IPS-18c (cell line): ENCODE measurements around the gene B3GAT1.
A peak's percentile ranks its signal among the peaks of the same experiment; 100 is the strongest.
"Not testable (repeated sequence)": the region's sequence is repeated elsewhere in the genome, so short reads cannot be mapped to it uniquely, and the experiment has no call there.

Experiments
- H3K4me3 ChIP-seq: 2 replicates; pipeline ENCODE4 v1.7.0; 2013; ENCODE audit warnings: low read depth, mild to moderate bottlenecking, low read length, moderate library complexity; ENCODE audit not compliant: insufficient read depth
- H3K9me3 ChIP-seq: one replicate; pipeline ENCODE4 v1.6.1; 2013; ENCODE audit warnings: mild to moderate bottlenecking, low read length, moderate library complexity; ENCODE audit not compliant: control insufficient read depth, insufficient read depth

B3GAT1 gene

GRCh38 chr11:134412203-134413042 is at the start of gene B3GAT1:
B3GAT1 (minus strand) TSS chr11:134412242; CDS start chr11:134387659, 24,583 bp downstream.
- Histone ChIP-seq H3K9me3 (peaks cover 3% of the 10 kb centered on the region), H3K4me3 (peak within 1 kb of the TSS; percentile 78)

- Histone ChIP-seq H3K9me3 (peaks cover 6% of the 10 kb centered on the region), H3K4me3 (no peak overlapping the region)
These were observed 49.6 kb upstream of the B3GAT1 start for GRCh38 chr11:134461621-134462020.

- no peak overlapping the region for H3K4me3 ChIP-seq
- H3K9me3 ChIP-seq, result peaks cover 6% of the 10 kb centered on the region
These were observed 48.8 kb upstream of the B3GAT1 start for GRCh38 chr11:134460881-134461280.

- no peak overlapping the region for H3K4me3 ChIP-seq
These were observed 48.1 kb upstream of the B3GAT1 start for GRCh38 chr11:134460062-134460561.

GRCh38 chr11:134459246-134460061 is 47.4 kb upstream of the B3GAT1 start:
- peaks cover 6% of the 10 kb centered on the region for H3K9me3 ChIP-seq
- H3K4me3 ChIP-seq, result no peak overlapping the region

More at GRCh38 chr11:134460062-134460561, 48.1 kb upstream of the B3GAT1 start:
- H3K9me3 ChIP-seq, result peaks cover 6% of the 10 kb centered on the region

- H3K4me3 ChIP-seq, H3K9me3 ChIP-seq: not testable (repeated sequence)
These were observed 45.5 kb upstream of the B3GAT1 start for GRCh38 chr11:134457411-134458007.

- peaks cover 6% of the 10 kb centered on the region for H3K9me3 ChIP-seq
- no peak overlapping the region for H3K4me3 ChIP-seq
These were observed 43.5 kb upstream of the B3GAT1 start for GRCh38 chr11:134455516-134455915.

- H3K4me3 ChIP-seq, result no peak overlapping the region
- H3K9me3 ChIP-seq, result peaks cover 6% of the 10 kb centered on the region
These were observed 42.2 kb upstream of the B3GAT1 start for GRCh38 chr11:134454146-134454690.

GRCh38 chr11:134453441-134453840 is 41.4 kb upstream of the B3GAT1 start:
- peaks cover 6% of the 10 kb centered on the region for H3K9me3 ChIP-seq
- no peak overlapping the region for H3K4me3 ChIP-seq

- Histone ChIP-seq H3K4me3 (no peak overlapping the region), H3K9me3 (peaks cover 4% of the 10 kb centered on the region)
These were observed 40.8 kb upstream of the B3GAT1 start for GRCh38 chr11:134452838-134453155.

- no peak overlapping the region for H3K4me3 ChIP-seq
- H3K9me3 ChIP-seq, result peaks cover 2% of the 10 kb centered on the region
These were observed 40.2 kb upstream of the B3GAT1 start for GRCh38 chr11:134452026-134452837.

- no peak overlapping the region; the same call in 1 of the 2 replicates for H3K4me3 ChIP-seq
- H3K9me3 ChIP-seq, result no peaks in the 10 kb centered on the region
These were observed 38.1 kb upstream of the B3GAT1 start for GRCh38 chr11:134450186-134450585.

- Histone ChIP-seq H3K9me3 (no peaks in the 10 kb centered on the region), H3K4me3 (no peak overlapping the region; the same call in 1 of the 2 replicates)
These were observed 37.7 kb upstream of the B3GAT1 start for GRCh38 chr11:134449713-134450112.

GRCh38 chr11:134449051-134449450 is 37.0 kb upstream of the B3GAT1 start:
- H3K4me3 ChIP-seq, result no peak overlapping the region
- no peaks in the 10 kb centered on the region for H3K9me3 ChIP-seq

GRCh38 chr11:134447696-134448095 is 35.7 kb upstream of the B3GAT1 start:
- Histone ChIP-seq H3K9me3 (no peaks in the 10 kb centered on the region), H3K4me3 (no peak overlapping the region)

GRCh38 chr11:134445601-134446325 is 33.7 kb upstream of the B3GAT1 start:
- H3K9me3 ChIP-seq, result no peaks in the 10 kb centered on the region
- H3K4me3 ChIP-seq, result no peak overlapping the region
